Cerebellar nuclear complex (tissue), 1 donor: ENCODE results near the gene IQSEC3.
"Not testable (repeated sequence)": the region's sequence is repeated elsewhere in the genome, so short reads cannot be mapped to it uniquely, and the experiment has no call there.

Experiments used
- DNase-seq, 2 experiments: peaks; one replicate each; lab custom pipeline; 2025; lab: John Stamatoyannopoulos, UW

IQSEC3 gene

GRCh38 chr12:214003-214741 lies 147.6 kb downstream of the IQSEC3 start, which contains the start of gene SLC6A12:
TSS of gene SLC6A12 (minus strand) at chr12:214157. CDS start at chr12:209986, 4,171 bp downstream.
- DNase-seq: no peak

DNA sequence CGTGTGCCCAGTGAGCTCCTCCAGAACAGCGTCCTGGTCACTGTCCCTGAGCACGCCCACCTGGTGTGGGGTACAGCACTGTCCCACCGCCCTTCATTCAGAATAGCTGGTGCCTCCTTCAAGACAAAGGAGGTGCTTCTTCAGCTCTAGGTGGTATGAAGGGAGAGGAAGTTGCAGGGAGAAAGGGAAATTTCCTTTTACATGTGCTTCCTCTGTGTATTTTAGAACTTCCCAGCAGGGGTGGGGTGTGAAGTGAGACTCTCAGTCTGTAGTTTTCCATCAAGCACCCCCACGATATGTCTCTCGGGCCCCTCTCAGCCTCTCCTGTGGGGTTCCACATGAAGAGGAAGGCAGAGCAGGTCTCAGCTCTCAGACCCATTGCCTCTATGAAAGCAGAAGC lies 148.5 kb downstream of the IQSEC3 start:
- DNase-seq: no peak

DNA sequence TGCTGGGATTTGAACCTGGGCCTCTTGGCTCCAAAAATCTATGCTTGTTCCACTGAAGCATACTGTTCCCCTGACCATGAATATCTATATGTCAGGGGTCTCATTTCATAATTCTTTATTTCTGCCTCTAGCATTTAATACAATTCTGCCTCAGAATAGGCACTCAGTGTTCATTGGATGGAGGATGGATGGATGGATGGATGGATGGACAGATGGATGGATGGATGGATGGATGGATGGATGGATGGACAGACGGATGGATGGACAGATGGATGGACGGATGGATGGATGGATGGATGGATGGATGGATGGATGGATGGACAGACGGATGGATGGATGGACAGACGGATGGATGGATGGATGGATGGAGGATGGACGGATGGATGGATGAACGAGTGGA lies 150.5 kb downstream of the IQSEC3 start:
- DNase-seq: not testable (repeated sequence)

DNA sequence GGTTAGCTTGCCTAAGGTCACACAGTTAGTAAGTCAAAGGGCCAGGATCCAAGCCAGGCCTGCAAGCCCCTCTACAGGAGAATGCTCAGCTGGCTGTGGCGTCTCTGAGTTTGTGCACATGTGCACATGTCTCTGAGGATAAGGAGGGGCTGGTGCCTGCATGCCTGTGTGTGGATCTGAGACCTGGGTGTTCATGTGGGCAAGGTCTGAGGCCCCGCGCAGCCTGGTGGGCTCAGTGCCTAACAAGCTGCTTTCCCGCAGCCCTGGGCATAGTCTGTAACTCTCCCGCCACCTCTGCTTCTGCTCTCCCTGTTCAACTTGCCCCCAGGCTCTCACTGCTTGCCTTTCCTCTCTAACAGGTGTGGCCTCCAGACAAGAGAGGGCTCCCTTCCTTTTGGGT lies 151.7 kb downstream of the IQSEC3 start:
- no peak for DNase-seq

DNA sequence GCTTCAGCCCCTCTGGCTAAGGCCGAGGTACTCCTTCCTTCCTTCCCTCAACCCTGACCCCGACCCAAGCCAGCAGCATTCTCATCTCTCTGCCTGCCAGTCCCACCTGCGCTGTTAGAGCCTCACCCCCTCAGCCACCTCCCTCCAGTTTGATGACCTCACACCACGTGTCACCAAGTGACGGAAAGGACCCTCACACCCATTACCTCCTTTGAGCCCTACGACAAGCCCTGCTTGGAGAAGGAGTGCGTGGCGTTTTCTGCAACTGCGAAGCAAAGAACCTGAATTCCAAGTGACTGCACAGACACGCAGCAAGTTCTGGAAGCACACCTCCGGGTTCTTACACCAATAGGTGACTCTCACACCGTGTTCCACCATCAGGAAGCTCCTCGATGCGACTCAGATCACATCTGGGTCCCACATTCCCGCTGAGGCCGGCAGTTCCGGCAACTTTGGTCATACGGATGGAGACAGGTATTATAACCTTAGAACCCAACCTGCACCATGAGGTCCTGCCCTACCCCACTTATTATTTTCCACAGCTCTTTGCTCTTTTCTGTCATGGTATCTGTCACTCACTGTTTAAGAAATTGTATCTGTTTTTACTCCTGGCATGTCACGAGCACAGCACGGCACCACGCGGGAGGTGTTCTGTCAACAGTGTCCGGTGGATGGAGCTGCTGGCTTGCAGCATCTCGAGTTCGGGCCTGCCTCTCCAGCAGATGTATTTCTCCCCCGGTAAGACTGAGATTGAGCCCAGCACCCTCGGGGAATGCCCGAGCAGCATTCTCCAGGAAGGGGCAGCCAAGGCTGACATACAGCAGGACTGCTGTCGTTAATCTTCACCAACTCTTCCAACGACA lies 152.4 kb downstream of the IQSEC3 start:
- DNase-seq: no peak

DNA sequence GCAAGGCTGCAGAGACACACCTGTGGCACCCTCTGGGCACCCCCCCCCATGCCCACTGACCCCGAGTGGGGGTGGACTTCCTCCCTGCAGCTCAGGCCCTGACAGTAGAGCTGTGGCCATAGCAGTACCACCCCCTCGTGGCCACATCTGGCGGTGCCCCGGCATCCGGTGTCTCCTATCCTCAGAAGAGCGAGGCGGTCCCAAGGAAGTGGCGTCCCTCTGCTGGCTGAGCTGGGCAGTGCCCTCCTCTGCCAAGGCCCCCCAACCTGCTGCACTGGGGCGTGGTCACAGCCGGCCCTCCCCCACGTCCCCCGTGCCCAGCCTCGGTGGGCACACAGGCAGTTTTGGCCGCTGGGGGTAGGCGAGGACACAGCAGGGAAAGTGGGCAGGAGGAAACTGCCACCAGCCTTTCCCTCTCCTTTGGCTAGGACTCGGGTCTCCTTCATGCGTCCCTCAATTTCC lies 153.4 kb downstream of the IQSEC3 start:
- DNase-seq: no peak

GRCh38 chr12:220491-220890 lies 153.9 kb downstream of the IQSEC3 start:
- DNase-seq: no peak

DNA sequence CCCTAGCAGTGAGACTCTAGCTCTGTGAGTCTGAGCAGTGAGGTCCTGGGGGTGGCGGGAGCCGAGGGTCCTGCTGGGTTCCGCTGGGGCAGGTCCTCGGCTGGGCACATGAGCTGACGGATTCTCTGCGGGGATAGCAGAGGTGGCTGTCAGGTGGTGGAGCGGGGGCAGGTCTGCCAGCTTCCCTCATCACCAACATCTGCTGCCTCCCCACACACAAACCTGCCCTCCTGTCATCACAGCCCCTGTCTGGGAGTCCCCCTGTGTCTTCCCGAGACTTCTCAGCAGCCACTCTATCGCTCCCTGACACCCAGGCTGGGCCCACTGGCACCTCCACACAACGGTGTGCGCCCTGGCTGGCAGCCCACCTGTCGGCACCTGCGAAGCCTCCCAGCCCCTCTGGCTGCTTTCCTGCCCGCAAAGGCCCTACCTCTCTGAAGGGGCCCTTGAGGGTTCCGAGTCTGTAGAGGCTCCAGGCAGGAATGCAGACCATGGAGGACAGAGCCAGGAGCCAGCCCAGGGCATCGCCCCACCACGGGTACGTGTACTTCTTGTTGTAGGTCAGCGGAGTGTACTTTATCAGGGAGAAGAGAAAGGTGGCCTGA lies 154.5 kb downstream of the IQSEC3 start:
- no peak for DNase-seq

GRCh38 chr12:221736-222135 lies 155.2 kb downstream of the IQSEC3 start:
- no peak for DNase-seq

- DNase-seq: no peak
Observed at GRCh38 chr12:223841-224240, 157.3 kb downstream of the IQSEC3 start.

GRCh38 chr12:224330-224729 lies 157.8 kb downstream of the IQSEC3 start:
- no peak for DNase-seq

DNA sequence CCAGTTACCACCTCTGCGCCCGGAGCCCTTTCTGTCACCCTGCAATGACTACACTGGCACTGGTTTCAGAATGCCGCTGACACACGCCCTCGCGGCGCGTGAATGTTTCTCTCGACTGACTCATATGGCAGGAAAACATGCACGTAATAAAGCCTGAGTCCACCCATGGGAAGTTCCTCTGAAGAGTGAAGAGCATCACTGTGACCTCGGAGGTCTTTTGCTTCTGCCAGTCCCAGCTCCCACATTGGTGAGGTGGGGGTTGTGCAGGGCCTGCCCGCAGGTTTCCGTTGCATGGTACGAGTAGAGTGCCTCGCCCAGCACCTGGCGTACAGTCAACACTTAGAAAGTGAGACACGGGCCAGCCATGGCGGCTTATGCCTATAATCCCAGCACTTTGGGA lies 158.4 kb downstream of the IQSEC3 start:
- no peak for DNase-seq

DNA sequence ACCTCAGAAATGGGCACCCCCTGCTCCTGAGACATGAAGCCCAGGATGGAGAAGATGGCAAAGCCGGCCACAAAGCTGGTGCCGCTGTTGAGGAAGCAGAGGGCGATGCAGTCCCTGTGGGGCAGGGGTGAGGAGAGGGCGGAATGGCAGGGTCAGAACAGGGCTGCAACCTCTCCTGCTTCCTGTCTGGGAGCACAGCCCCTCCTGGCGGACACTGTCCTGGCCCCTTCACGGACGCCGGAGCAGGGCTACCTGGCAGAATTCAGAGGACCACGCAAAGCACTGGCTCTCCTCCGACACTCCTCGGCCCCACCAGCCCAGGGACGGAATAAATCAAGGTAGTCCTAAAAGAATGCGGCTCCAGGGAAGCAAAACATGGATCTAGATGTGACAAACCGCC lies 159.8 kb downstream of the IQSEC3 start:
- no peak for DNase-seq

DNA sequence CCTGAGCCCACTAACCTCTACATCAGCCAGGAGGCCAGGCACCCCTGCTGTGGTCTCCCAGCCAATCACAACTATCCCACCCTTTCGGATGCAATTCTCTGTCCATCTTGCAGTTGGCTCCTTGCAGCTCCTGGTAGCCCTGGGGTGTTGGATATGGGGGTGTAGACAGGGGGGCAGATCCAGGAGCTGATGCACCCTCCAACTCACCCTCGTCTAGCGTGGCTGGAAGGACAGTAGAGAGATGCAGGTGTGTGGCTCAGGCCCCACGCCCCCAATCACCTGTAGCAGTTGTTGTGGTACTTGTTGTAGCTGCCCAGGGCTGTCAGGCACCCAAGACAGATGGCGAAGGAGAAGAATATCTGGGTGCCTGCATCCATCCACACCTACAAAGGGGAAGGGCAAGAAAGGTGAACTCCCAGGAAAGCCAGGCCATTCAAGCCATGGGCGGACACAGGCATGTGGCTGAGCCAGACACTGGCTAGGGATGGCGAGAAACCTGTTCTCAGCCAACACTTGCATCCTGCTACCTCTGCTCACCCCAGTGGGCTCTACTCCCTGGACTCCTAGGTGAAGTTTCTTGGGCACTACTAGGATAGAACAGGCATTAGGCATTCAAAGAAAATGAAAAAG lies 160.8 kb downstream of the IQSEC3 start:
- no peak for DNase-seq
